Measurements from ENCODE around the gene ABR.

The ABR gene

DNA sequence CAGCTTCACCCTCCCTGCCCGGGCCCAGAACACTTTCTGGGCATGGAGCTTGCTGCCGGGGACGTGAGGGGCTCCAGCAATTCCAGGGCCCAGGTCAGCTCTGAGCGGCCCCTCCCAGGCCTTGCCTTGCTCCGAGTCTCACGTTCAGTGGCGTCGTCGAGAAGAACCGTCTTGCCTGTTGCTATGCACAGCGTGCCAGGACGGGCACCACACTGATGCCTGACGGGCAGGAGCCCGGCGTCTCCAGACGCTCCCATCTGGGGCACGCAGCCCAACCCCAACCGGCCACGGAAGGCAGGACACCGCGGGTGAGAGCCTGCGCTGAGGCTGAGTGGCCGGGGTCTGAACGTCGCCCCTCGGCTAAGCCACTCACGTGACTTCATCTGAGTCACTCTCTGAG is 155.7 kb downstream of the ABR start:
- no peak for DNase-seq

GRCh38 chr17:1022278-1023024 is 157.3 kb downstream of the ABR start:
- no peak for DNase-seq

GRCh38 chr17:1021147-1021546 is 158.6 kb downstream of the ABR start:
- DNase-seq, result no peak

DNA sequence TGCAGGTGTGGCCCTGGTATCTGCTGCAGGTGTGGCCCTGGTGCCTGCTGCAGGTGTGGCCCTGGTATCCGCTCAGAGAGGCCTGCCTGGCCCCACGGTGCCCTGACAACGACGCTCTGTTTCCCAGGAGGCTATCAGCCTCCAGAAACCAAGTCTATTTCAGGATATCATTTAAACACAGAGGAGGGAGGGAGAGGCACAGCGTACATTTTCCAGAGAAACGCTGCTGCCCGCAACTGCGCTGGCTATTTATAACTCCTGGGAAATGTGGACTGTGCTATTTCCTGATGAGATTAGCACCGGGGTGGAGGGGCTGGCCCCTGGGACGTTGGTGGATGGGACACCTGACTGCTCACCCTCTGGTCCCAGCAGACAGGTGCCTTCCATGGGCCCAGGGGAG is 160.3 kb downstream of the ABR start:
- no peak for DNase-seq

GRCh38 chr17:1018547-1018946 is 161.2 kb downstream of the ABR start:
- no peak for DNase-seq

- DNase-seq, result no peak
Measured at GRCh38 chr17:1013729-1014090, 166.1 kb downstream of the ABR start.

- no peak for DNase-seq
Measured at GRCh38 chr17:1012823-1013728, 166.7 kb downstream of the ABR start.

DNA sequence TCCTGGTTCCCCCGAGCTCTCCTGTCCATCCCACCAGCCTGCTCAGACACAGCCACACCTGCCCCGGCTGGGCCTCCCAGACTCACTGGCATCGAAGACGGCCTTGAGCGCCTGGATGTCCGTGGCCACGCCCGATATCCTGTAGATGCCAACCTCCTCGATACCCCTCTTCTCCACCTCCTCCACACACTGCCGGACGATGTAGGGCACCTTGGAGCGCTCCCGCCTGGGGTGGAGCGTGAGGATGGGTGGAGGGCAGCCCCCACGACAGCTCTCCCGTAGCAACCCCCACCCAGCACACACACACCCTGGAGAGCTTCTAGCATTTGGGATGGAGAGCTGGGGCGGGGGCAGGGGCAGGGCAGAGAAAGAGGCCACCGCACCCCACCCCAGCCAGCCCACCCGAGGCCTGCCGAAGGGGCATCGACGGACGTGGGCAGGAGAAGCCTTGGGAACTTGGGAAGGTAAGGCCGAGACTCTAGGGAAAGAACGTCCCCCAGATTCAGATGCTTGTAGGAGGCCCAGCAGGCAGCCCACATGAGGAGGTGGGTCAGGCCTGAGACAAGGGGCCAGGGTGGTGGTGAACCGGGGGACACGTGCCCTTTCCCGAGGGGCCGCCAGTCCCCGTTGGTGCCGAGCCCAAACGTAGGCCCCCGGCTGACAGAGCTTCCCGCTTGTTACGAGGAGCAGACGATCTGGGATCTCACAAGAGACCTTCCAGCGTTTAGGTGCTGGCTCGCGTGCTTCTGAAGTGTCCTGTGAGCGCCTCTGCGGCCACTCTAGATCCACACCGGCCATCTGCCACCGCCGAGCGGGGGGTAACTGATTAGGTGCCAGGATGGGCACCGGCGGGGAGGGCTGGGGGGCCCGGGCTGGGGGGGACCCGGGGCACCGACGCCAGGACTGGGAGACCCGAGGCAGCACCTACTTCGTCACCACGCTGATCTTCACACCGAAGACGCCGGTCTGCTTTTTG is 167.7 kb downstream of the ABR start:
- no peak for DNase-seq

DNA sequence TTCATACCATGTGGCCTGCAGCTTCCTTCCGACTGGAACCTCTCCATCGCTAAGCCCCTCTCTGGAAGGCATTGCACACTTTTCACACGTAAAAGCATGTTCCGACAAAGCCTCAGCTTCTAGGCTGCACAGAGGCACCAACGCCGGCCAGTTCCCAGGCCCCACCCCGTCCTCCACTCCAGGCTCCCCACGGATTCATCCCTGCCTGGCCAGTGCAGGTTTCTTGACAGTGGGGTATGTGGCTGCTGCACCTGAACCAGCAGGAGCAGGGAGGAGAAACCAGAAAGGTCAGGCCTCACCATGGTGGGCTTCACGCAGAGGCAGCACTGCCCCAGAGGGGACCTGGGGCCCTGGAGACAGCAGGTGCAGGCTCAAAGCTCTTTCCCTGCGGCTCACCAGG is 168.6 kb downstream of the ABR start:
- DNase-seq, result no peak

DNA sequence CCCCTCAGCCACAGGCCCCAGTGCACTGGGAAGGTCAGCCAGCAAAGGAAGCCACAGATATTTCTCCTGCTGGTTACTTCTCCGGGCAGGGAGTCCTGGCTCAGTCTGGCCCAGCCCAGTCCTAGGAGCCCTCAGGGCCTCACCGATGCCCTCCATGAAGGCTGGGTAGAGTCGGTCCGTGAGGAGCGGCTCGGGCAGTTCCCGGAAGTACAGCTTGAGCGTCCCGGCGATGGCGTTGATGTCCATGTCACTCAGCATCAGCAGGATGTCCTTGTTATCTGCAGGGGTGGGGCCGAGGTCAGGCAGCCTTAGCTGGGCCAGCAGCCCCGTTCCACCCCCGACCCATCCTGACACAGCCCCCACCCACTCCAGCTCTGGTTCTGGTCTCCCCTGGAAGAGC is 169.2 kb downstream of the ABR start:
- DNase-seq, result no peak

- DNase-seq, result no peak
Measured at GRCh38 chr17:1010086-1010450, 169.7 kb downstream of the ABR start.

- DNase-seq, result no peak
Measured at GRCh38 chr17:1009229-1010085, 170.3 kb downstream of the ABR start.

- no peak for DNase-seq
Measured at GRCh38 chr17:1008008-1008761, 171.6 kb downstream of the ABR start.

DNA sequence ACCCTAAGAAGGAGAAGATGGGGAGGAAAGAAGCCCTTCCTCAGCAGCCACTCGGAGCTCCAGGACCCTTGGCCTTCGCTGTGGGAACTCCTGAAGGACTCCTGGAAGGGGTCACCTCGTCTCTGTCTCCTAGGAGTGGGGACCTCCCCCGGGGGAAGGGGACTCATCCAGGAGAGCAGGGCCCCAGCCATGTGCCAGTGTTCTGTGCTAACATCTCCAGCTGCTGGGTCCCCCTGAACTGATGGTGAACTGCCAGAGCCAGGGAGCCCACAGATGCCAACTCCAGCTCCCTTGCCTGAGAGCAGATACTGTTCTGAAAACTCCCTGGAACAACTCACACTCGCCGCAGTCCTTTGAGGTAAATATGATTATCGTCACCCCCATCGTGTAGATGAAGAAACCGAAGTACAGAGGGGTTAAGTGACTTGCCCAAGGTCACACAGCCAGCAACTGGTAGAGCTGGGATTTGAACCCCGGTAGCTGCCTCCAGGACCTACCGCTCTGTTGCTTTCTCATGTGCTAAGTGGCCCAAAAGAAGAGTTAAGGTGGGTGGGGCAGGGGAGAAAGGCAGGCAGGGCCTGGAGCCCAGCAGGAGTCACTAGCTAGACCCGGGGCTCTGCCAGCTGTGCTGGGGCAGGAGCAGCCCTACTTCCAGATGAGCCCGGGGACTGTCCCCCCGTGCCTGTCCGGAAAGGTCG is 172.3 kb downstream of the ABR start:
- no peak for DNase-seq

DNA sequence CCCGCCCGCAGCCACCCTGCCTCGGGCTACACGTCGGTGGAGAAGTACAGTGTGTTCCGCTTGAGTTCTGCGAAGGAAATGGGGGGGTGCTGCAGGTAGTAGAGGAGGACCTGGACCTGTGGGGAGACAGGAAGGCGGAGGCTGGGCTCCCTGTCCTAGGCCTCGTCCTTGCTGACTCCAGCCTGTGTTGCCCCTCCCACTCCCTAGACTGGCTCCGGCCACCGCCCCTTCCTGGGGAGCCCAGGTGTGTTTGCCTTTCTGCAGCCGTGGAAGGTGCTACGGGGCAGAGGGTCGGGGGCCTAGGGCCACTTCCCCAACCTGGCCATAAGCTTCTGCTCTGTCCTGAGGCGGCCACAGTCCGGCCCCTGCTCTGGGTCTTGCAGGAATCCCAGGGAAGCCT is 173.7 kb downstream of the ABR start:
- DNase-seq, result no peak

- DNase-seq, result no peak
Measured at GRCh38 chr17:1005361-1005946, 174.3 kb downstream of the ABR start.

DNA sequence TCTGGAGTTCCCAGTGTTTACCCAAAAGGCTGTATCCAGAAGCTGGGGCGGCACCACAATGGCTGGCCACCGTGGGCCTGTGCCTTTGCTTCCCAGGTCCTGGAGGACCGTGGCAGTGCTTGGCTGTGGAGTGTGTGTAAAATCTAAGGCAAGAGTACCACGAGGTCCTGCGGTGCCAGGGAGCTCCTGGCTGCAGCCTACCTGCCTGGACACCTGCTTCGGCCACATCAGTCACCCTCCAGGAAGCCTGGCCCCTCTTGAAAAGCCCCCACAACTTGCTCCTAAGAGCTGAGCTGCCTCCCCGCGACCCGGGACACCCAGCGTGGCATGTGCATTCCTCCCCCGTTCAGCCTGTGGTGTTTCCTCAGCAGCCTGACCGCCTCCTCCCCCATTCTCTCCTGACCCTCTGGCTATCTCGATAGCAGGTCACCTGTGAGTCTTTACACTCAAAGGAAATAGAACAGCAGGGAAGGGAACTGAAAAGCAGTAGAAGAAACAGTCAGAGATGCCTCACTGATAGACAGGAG is 174.9 kb downstream of the ABR start:
- DNase-seq, result no peak

GRCh38 chr17:1003972-1004768 is 175.6 kb downstream of the ABR start:
- no peak for DNase-seq

GRCh38 chr17:1003633-1003971 is 176.2 kb downstream of the ABR start:
- DNase-seq, result no peak
